Panc1 (cell line): ENCODE data around the gene SRGAP3. TPM values are rescaled to one million over a fixed set of nuclear protein-coding genes. Genes with fewer than 3 reads are reported as not detected.

ENCODE experiments used
- ATAC-seq: fragments of 200-7000 bp; cut with Tn5 transposase; 2 replicates; pipeline ENCODE4 v1.9.1; 2020; ENCODE audit warnings: mild to moderate bottlenecking, moderate library complexity
- BruUV-seq: library from RNA; stranded (reverse); fragments of 400-500 nt; replicated peaks from 2 replicates; lab custom pipeline; 2021; lab: Mats Ljungman, UMichigan
- CTCF ChIA-PET: fragments of 300-600 bp; sonication (Branson Sonifier 250); formaldehyde crosslinking; loops from one replicate; lab custom pipeline; 2022; ENCODE audit warnings: antibody characterized with exemption; lab: Charles Lee
- POLR2A ChIA-PET: fragments of 300-600 bp; sonication (Branson Sonifier 250); formaldehyde crosslinking; loops from one replicate; lab custom pipeline; 2022; ENCODE audit warnings: antibody characterized with exemption; lab: Charles Lee
- DNase-seq: peaks from one replicate; pipeline ENCODE4 v3.0.0-alpha.2; 2010; ENCODE audit warnings: low read depth, low spot score
- H3K27ac ChIP-seq: 2 replicates; pipeline ENCODE4 v1.5.1; 2011; ENCODE audit warnings: mild to moderate bottlenecking, low read length, inconsistent platforms
- H3K27me3 ChIP-seq: fragments of 200-500 bp; sonication (Bioruptor generic); 2 replicates; pipeline ENCODE4 v1.6.0; 2014; ENCODE audit warnings: low read length, inconsistent platforms; ENCODE audit not compliant: control insufficient read depth, insufficient read depth
- H3K36me3 ChIP-seq: fragments of 200-500 bp; sonication (Bioruptor generic); 2 replicates; pipeline ENCODE4 v1.5.1; 2014; ENCODE audit warnings: inconsistent platforms, mild to moderate bottlenecking, low read length, moderate library complexity; ENCODE audit not compliant: control insufficient read depth, insufficient read depth
- H3K4me1 ChIP-seq: 2 replicates; pipeline ENCODE4 v1.5.1; 2011; ENCODE audit warnings: inconsistent platforms, mild to moderate bottlenecking, low read length, moderate library complexity; ENCODE audit not compliant: control insufficient read depth, insufficient read depth
- H3K4me3 ChIP-seq, 2 experiments: 2 replicates each; pipeline ENCODE4 v1.5.1; 2011 to 2012; ENCODE audit warnings: low read depth in 2 of 2, low read length in 2 of 2, mild to moderate bottlenecking in 2 of 2, inconsistent platforms in 1 of 2, moderate library complexity in 1 of 2
- H3K9me3 ChIP-seq: fragments of 200-500 bp; sonication (Bioruptor generic); 2 replicates; pipeline ENCODE4 v1.5.1; 2014; ENCODE audit warnings: low read depth, mild to moderate bottlenecking, inconsistent platforms, low read length, moderate library complexity; ENCODE audit not compliant: control insufficient read depth, insufficient read depth
- POLR2AphosphoS5 ChIP-seq: IDR thresholded peaks from 2 replicates; pipeline ENCODE4 v1.6.1; 2012; ENCODE audit warnings: mild to moderate bottlenecking, low read depth, low read length, moderate library complexity
- SIN3A ChIP-seq: IDR thresholded peaks from 2 replicates; pipeline ENCODE4 v1.6.1; 2012; ENCODE audit warnings: low read depth, mild to moderate bottlenecking, low read length, moderate library complexity, borderline replicate concordance; ENCODE audit not compliant: insufficient read depth
- TCF7L2 ChIP-seq: IDR thresholded peaks from 2 replicates; pipeline ENCODE4 v1.6.1; 2011; ENCODE audit warnings: mild to moderate bottlenecking, low read depth, low read length, inconsistent platforms
- in situ Hi-C: cut with HindIII; loops from 2 replicates; pipeline ENCODE4 v1.10.0; 2016; ENCODE audit warnings: low sequenced_read_pairs, low pct_unique_long_range_greater_than_20kb
- intact Hi-C: fragments of 100-400 bp; cut with micrococcal nuclease; formaldehyde crosslinking; loops from one replicate; pipeline ENCODE4 v1.10.0; 2022; ENCODE audit not compliant: unreplicated experiment
- total RNA-seq: library from RNA; stranded (reverse); gene quantifications from one replicate; pipeline ENCODE4 v1.2.1, GENCODE V29; 2021; ENCODE audit not compliant: unreplicated experiment
- TF ChIP-seq, protein P1 (sequence below), 2 experiments: IDR thresholded peaks; 2 replicates each; pipeline ENCODE4 v1.6.1; 2011 to 2012; ENCODE audit warnings: low read depth in 2 of 2, control low read depth in 1 of 2, low read length in 1 of 2, mild to moderate bottlenecking in 1 of 2, moderate library complexity in 1 of 2; ENCODE audit not compliant: insufficient read depth in 1 of 2
- TF ChIP-seq, protein P2 (sequence below): fragments of 450-650 bp; IDR thresholded peaks from 2 replicates; pipeline ENCODE4 v1.5.1; 2017; ENCODE audit warnings: mild to moderate bottlenecking

The SRGAP3 gene
- total RNA-seq, 1 experiment from 2014 or later = 0.82 TPM

DNA sequence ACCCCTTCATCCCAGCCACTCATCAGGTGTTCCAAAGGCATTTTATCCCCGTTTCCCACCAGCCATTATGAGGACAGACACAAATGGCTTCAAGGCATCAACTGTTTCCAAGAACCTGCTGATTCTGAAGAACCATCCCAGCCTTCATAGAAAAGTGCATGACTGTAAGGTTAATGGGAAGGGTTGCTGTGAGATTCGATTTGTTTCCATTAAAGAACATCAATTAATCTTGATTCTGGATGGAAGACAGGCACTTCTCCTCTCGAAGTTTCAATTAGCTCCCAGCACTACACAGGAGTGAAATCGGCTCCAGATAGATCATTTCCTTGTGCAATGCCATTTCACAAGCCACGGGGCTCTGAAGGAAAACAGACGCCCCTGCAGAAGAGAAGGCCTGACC lies 25.8 kb downstream of the SRGAP3 start:
- TF ChIP-seq SIN3A (no peak), POLR2AphosphoS5 (no peak), TCF7L2 (no peak)
- TF ChIP-seq, protein P1, sequence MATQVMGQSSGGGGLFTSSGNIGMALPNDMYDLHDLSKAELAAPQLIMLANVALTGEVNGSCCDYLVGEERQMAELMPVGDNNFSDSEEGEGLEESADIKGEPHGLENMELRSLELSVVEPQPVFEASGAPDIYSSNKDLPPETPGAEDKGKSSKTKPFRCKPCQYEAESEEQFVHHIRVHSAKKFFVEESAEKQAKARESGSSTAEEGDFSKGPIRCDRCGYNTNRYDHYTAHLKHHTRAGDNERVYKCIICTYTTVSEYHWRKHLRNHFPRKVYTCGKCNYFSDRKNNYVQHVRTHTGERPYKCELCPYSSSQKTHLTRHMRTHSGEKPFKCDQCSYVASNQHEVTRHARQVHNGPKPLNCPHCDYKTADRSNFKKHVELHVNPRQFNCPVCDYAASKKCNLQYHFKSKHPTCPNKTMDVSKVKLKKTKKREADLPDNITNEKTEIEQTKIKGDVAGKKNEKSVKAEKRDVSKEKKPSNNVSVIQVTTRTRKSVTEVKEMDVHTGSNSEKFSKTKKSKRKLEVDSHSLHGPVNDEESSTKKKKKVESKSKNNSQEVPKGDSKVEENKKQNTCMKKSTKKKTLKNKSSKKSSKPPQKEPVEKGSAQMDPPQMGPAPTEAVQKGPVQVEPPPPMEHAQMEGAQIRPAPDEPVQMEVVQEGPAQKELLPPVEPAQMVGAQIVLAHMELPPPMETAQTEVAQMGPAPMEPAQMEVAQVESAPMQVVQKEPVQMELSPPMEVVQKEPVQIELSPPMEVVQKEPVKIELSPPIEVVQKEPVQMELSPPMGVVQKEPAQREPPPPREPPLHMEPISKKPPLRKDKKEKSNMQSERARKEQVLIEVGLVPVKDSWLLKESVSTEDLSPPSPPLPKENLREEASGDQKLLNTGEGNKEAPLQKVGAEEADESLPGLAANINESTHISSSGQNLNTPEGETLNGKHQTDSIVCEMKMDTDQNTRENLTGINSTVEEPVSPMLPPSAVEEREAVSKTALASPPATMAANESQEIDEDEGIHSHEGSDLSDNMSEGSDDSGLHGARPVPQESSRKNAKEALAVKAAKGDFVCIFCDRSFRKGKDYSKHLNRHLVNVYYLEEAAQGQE (IDR thresholded peaks at IDR 0.05; ENCODE audit: insufficient read depth in 1 of 2, low read depth in 2 of 2, low read length in 1 of 2) = no peak
- TF ChIP-seq, protein P2, sequence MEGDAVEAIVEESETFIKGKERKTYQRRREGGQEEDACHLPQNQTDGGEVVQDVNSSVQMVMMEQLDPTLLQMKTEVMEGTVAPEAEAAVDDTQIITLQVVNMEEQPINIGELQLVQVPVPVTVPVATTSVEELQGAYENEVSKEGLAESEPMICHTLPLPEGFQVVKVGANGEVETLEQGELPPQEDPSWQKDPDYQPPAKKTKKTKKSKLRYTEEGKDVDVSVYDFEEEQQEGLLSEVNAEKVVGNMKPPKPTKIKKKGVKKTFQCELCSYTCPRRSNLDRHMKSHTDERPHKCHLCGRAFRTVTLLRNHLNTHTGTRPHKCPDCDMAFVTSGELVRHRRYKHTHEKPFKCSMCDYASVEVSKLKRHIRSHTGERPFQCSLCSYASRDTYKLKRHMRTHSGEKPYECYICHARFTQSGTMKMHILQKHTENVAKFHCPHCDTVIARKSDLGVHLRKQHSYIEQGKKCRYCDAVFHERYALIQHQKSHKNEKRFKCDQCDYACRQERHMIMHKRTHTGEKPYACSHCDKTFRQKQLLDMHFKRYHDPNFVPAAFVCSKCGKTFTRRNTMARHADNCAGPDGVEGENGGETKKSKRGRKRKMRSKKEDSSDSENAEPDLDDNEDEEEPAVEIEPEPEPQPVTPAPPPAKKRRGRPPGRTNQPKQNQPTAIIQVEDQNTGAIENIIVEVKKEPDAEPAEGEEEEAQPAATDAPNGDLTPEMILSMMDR = no peak
- H3K9me3 ChIP-seq = no peaks in the 10 kb centered on the region
- H3K27me3 ChIP-seq = peaks cover 2% of the 10 kb centered on the region; the same call in 1 of the 2 replicates
- in situ Hi-C loops (no loop called here), intact Hi-C loops (no loop called here)
- ChIA-PET POLR2A (no interaction called here), CTCF (no interaction called here)
- H3K4me1 ChIP-seq = no peaks in the 10 kb centered on the region
- H3K36me3 ChIP-seq = no peaks in the 10 kb centered on the region
- no peak overlapping the region for H3K27ac ChIP-seq
- no TSS peak for BruUV-seq
- H3K4me3 ChIP-seq = no peak overlapping the region
- ATAC-seq (no peak), DNase-seq (no peak)

DNA sequence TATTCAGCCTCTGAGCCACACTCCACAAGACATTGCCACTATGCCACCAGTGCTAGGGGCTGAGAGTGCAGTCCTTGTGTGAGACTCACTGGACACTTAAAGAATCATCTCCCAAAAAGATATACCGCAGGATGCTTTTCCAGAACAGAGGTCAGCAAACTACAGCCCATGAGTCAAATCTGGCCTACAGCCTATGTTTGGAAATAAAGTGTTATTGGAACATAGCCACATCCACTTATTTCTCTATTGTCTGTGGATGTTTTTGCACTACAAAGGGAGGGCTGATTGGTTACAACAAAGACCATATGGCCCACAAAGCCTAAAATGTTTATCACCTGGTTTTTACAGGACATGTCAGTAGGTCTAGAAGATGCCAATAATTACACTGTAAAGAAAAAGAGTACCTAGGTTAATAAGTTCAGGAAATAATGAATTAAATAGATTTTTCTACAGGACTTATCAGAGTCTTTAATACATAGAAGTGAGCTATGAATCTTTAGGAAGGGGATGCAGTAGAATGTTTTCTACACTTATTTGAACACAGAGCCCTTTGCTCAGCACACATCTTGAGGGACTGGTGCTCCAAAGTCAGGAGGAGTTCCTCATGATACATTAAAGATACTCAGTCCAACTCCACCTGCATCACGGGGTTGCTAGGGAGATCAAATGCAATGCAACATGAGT lies 26.3 kb downstream of the SRGAP3 start:
- DNase-seq = no peak
- intact Hi-C loops (no loop called here), in situ Hi-C loops (no loop called here)
- TF ChIP-seq POLR2AphosphoS5 (no peak), SIN3A (no peak), TCF7L2 (no peak)
- TF ChIP-seq, protein P2 = no peak
- TF ChIP-seq, protein P1 (IDR thresholded peaks at IDR 0.05; ENCODE audit: insufficient read depth in 1 of 2, low read depth in 2 of 2, low read length in 1 of 2) = no peak
- no TSS peak for BruUV-seq
- no peaks in the 10 kb centered on the region for H3K36me3 ChIP-seq
- no peaks in the 10 kb centered on the region for H3K4me1 ChIP-seq
- CTCF ChIA-PET = no interaction called here
- POLR2A ChIA-PET = no interaction called here
- H3K9me3 ChIP-seq = no peaks in the 10 kb centered on the region
- H3K27me3 ChIP-seq = peaks cover 2% of the 10 kb centered on the region; the same call in 1 of the 2 replicates
- H3K27ac ChIP-seq = no peak overlapping the region
- no peak overlapping the region for H3K4me3 ChIP-seq
- no peak for ATAC-seq
